Measurements from ENCODE around the gene KLHL3.

DNA sequence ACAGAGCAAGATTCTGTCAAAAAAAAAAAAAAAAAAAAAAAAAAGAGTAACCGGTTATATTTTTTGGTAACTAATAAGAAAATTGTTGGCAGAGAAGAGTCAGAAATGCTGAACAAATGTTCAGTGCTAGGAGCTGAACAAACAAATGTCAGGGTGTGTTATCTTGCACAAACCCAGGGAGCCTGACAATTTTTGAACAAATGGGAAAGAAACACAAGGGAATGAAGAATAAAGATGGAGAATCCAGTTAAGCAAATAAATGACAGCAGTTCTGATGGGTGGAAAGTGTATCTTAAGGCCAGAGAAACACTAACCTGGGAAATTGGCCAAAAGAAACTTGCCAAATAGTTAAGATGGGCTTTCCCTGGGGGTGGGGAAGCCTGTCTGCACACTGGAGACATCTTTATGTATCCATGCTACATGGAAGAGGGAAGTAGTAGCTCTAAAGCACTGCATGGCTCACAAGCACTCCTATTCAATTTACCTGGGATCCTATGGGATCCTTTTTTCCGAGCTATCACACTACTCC is 23.7 kb downstream of the KLHL3 start:
- TF ChIP-seq ARNT (IDR thresholded peaks at IDR 0.05), result no peak
- no peak for TF ChIP-seq L3MBTL2 (conservative IDR thresholded peaks at IDR 0.05)
- no peak for TF ChIP-seq BHLHE40 (IDR thresholded peaks at IDR 0.05; ENCODE audit: borderline replicate concordance)
- TF ChIP-seq FOXM1 (IDR thresholded peaks at IDR 0.05; ENCODE audit: borderline replicate concordance), result no peak
- TF ChIP-seq, protein P1, sequence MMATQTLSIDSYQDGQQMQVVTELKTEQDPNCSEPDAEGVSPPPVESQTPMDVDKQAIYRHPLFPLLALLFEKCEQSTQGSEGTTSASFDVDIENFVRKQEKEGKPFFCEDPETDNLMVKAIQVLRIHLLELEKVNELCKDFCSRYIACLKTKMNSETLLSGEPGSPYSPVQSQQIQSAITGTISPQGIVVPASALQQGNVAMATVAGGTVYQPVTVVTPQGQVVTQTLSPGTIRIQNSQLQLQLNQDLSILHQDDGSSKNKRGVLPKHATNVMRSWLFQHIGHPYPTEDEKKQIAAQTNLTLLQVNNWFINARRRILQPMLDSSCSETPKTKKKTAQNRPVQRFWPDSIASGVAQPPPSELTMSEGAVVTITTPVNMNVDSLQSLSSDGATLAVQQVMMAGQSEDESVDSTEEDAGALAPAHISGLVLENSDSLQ (IDR thresholded peaks at IDR 0.05), result no peak
